ENCODE measurements around the gene HPCA. TPM values are rescaled to one million over a fixed set of nuclear protein-coding genes. Genes with fewer than 3 reads are reported as not detected.
A peak's percentile ranks its signal among the peaks of the same experiment; 100 is the strongest.

The HPCA gene
- total and polyA plus RNA-seq, 2 experiments from 2014 or later: 0.85 TPM; not detected in 1

- Histone ChIP-seq H3K4me3 (no peak overlapping the region), H3K27ac (peak overlapping the region; percentile 82), H4K20me1 (ENCODE audit: insufficient read depth, poor library complexity, severe bottlenecking) (no peaks in the 10 kb centered on the region), H3K4me2 (peak overlapping the region; percentile 41), H3K27me3 (no peaks in the 10 kb centered on the region), H3K9me3 (ENCODE audit: low read depth) (no peaks in the 10 kb centered on the region), H3K4me1 (ENCODE audit: insufficient read depth) (peaks cover 21% of the 10 kb centered on the region), H3K9me2 (replicated peaks; ENCODE audit: insufficient read depth) (no peaks in the 10 kb centered on the region), H2AFZ (no peak overlapping the region), H3K79me2 (no peaks in the 10 kb centered on the region), H3K36me3 (replicated peaks; ENCODE audit: insufficient read depth, low read depth) (no peaks in the 10 kb centered on the region)
- WGBS (ENCODE audit: low lambda C conversion rate, missing lambda C conversion rate): 93% methylated on average over 10 of the region's 10 CpGs
- no peak for TF ChIP-seq CTCF (IDR thresholded peaks at IDR 0.05; ENCODE audit: poor library complexity)
- no peak for TF ChIP-seq EZH2 (IDR thresholded peaks at IDR 0.05; ENCODE audit: borderline replicate concordance)
- no peak for TF ChIP-seq EZH2phosphoT487 (IDR thresholded peaks at IDR 0.05; ENCODE audit: low read depth, severe bottlenecking, unreplicated experiment)
- DNase-seq (ENCODE audit: low spot score): no peak
These were observed 48.2 kb downstream of the HPCA start for GRCh38 chr1:32934535-32934934.

- TF ChIP-seq EZH2phosphoT487 (IDR thresholded peaks at IDR 0.05; ENCODE audit: low read depth, severe bottlenecking, unreplicated experiment): no peak
- no peak for TF ChIP-seq EZH2 (IDR thresholded peaks at IDR 0.05; ENCODE audit: borderline replicate concordance)
- TF ChIP-seq CTCF (IDR thresholded peaks at IDR 0.05; ENCODE audit: poor library complexity): no peak
- Histone ChIP-seq H3K4me3 (no peak overlapping the region), H3K4me2 (no peak overlapping the region), H3K36me3 (replicated peaks; ENCODE audit: insufficient read depth, low read depth) (no peaks in the 10 kb centered on the region), H4K20me1 (ENCODE audit: insufficient read depth, poor library complexity, severe bottlenecking) (no peaks in the 10 kb centered on the region), H3K27ac (peak overlapping the region; percentile 86), H2AFZ (no peak overlapping the region), H3K9me2 (replicated peaks; ENCODE audit: insufficient read depth) (no peaks in the 10 kb centered on the region), H3K27me3 (no peaks in the 10 kb centered on the region), H3K79me2 (no peaks in the 10 kb centered on the region), H3K4me1 (ENCODE audit: insufficient read depth) (peaks cover 29% of the 10 kb centered on the region), H3K9me3 (ENCODE audit: low read depth) (no peaks in the 10 kb centered on the region)
- WGBS (ENCODE audit: low lambda C conversion rate, missing lambda C conversion rate): 97% methylated on average over 4 of the region's 4 CpGs
- no peak for DNase-seq (ENCODE audit: low spot score)
These were observed 50.8 kb downstream of the HPCA start for GRCh38 chr1:32937061-32937460.

GRCh38 chr1:32939655-32940371, 53.5 kb downstream of the HPCA start:
- Histone ChIP-seq H3K27ac (peak overlapping the region; percentile 44), H3K9me2 (replicated peaks; ENCODE audit: insufficient read depth) (no peaks in the 10 kb centered on the region), H3K27me3 (no peaks in the 10 kb centered on the region), H3K4me1 (ENCODE audit: insufficient read depth) (peaks cover 16% of the 10 kb centered on the region), H3K36me3 (replicated peaks; ENCODE audit: insufficient read depth, low read depth) (no peaks in the 10 kb centered on the region), H3K4me3 (no peak overlapping the region), H2AFZ (no peak overlapping the region), H3K4me2 (no peak overlapping the region), H3K9me3 (ENCODE audit: low read depth) (no peaks in the 10 kb centered on the region), H4K20me1 (ENCODE audit: insufficient read depth, poor library complexity, severe bottlenecking) (no peaks in the 10 kb centered on the region), H3K79me2 (no peaks in the 10 kb centered on the region)
- DNase-seq (ENCODE audit: low spot score): peak; percentile 48
- 67% methylated on average over 4 of the region's 4 CpGs for WGBS (ENCODE audit: low lambda C conversion rate, missing lambda C conversion rate)
- TF ChIP-seq EZH2 (IDR thresholded peaks at IDR 0.05; ENCODE audit: borderline replicate concordance) (no peak), EZH2phosphoT487 (IDR thresholded peaks at IDR 0.05; ENCODE audit: low read depth, severe bottlenecking, unreplicated experiment) (no peak), CTCF (IDR thresholded peaks at IDR 0.05; ENCODE audit: poor library complexity) (no peak)
